ENCODE measurements around the gene SULT1C3.

SULT1C3 gene

GRCh38 chr2:108220191-108220590 is 19.6 kb upstream of the SULT1C3 start:
- no peak for ATAC-seq
- TF ChIP-seq OSR1 (CRISPR knock-in tag; IDR thresholded peaks at IDR 0.05), result no peak
- no peak for TF ChIP-seq PPARA (CRISPR knock-in tag; IDR thresholded peaks at IDR 0.05; ENCODE audit: borderline replicate concordance)
- no peak for TF ChIP-seq ZNF70 (CRISPR knock-in tag; IDR thresholded peaks at IDR 0.05)
- no peak for TF ChIP-seq ZNF565 (CRISPR knock-in tag; conservative IDR thresholded peaks at IDR 0.05; ENCODE audit: low read depth)
- TF ChIP-seq BACH2 (CRISPR knock-in tag; IDR thresholded peaks at IDR 0.05; ENCODE audit: borderline replicate concordance), result no peak

DNA sequence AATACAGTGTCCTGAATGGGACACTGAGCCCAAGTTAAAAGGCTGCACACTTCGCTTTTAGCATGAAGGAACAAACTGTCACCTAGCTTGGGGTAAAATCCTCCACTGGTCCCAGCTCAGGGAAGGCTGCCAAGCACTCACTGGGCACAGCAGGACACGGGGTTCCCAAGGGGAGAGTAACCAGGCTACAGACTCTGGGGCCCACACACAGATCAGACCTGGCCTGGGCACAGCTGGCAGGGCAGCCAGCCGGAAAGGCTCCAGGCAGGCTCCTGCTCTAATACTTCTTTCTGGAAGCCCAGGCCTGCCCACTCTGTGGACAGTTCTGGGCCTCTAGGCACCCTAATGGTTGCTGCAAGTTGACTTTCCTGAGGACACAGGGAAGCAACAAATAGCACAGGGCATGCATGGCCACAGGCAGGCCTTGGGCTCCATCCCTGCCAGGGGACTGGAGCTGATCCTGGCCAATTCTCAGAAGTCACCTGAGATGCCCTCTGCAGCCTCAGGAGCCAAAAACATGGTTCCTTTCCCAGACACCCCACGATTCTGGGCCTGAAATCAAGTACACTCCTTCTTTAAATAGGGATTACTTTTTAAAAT is 18.7 kb upstream of the SULT1C3 start:
- TF ChIP-seq ZNF70 (CRISPR knock-in tag; IDR thresholded peaks at IDR 0.05), result no peak
- TF ChIP-seq TCF4 (CRISPR knock-in tag; IDR thresholded peaks at IDR 0.05; ENCODE audit: borderline replicate concordance), result no peak
- no peak for TF ChIP-seq ZNF8 (CRISPR knock-in tag; IDR thresholded peaks at IDR 0.05)
- TF ChIP-seq SNAI2 (CRISPR knock-in tag; IDR thresholded peaks at IDR 0.05), result no peak
- no peak for TF ChIP-seq ISL1 (CRISPR knock-in tag; IDR thresholded peaks at IDR 0.05)
- TF ChIP-seq, protein P1, sequence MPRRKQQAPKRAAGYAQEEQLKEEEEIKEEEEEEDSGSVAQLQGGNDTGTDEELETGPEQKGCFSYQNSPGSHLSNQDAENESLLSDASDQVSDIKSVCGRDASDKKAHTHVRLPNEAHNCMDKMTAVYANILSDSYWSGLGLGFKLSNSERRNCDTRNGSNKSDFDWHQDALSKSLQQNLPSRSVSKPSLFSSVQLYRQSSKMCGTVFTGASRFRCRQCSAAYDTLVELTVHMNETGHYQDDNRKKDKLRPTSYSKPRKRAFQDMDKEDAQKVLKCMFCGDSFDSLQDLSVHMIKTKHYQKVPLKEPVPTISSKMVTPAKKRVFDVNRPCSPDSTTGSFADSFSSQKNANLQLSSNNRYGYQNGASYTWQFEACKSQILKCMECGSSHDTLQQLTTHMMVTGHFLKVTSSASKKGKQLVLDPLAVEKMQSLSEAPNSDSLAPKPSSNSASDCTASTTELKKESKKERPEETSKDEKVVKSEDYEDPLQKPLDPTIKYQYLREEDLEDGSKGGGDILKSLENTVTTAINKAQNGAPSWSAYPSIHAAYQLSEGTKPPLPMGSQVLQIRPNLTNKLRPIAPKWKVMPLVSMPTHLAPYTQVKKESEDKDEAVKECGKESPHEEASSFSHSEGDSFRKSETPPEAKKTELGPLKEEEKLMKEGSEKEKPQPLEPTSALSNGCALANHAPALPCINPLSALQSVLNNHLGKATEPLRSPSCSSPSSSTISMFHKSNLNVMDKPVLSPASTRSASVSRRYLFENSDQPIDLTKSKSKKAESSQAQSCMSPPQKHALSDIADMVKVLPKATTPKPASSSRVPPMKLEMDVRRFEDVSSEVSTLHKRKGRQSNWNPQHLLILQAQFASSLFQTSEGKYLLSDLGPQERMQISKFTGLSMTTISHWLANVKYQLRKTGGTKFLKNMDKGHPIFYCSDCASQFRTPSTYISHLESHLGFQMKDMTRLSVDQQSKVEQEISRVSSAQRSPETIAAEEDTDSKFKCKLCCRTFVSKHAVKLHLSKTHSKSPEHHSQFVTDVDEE (CRISPR knock-in tag; IDR thresholded peaks at IDR 0.05), result no peak
- no peak for TF ChIP-seq PPARA (CRISPR knock-in tag; IDR thresholded peaks at IDR 0.05; ENCODE audit: borderline replicate concordance)
- no peak for TF ChIP-seq ESRRG (CRISPR knock-in tag; IDR thresholded peaks at IDR 0.05)
- no peak for TF ChIP-seq ARNTL (CRISPR knock-in tag; IDR thresholded peaks at IDR 0.05; ENCODE audit: borderline replicate concordance, low read depth)
- no peak for TF ChIP-seq OSR1 (CRISPR knock-in tag; IDR thresholded peaks at IDR 0.05)
- TF ChIP-seq ZFP30 (CRISPR knock-in tag; IDR thresholded peaks at IDR 0.05), result no peak
- TF ChIP-seq GLIS3 (CRISPR knock-in tag; IDR thresholded peaks at IDR 0.05), result no peak
- no peak for TF ChIP-seq ZFP3 (CRISPR knock-in tag; IDR thresholded peaks at IDR 0.05)
- TF ChIP-seq RARB (CRISPR knock-in tag; IDR thresholded peaks at IDR 0.05), result no peak
- TF ChIP-seq BACH2 (CRISPR knock-in tag; IDR thresholded peaks at IDR 0.05; ENCODE audit: borderline replicate concordance), result no peak
- TF ChIP-seq ZC3H10 (CRISPR knock-in tag; IDR thresholded peaks at IDR 0.05), result no peak
- ATAC-seq, result no peak

DNA sequence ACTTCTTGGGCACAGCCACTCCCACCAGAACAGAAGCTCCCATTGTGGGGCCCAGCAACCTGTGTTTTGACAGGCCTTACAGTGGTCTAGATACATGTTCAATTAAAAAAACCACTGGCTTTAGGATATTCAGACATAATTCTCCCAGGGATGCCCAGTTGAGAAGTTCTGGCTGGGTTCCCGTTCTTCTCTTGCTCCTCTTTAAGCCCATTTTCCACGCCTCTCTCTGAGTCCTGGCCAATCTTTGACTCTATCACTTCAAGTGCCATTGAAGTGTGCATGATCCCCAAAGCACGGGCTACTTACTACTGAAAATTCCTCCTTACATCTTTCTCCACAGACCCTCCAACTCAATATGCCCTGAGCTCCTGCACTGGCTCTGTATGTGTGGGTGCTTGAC is 17.5 kb upstream of the SULT1C3 start:
- ATAC-seq, result no peak
- TF ChIP-seq ESRRG (CRISPR knock-in tag; IDR thresholded peaks at IDR 0.05), result no peak
- no peak for TF ChIP-seq CSDC2 (CRISPR knock-in tag; IDR thresholded peaks at IDR 0.05)
- TF ChIP-seq RARB (CRISPR knock-in tag; IDR thresholded peaks at IDR 0.05), result no peak
- no peak for TF ChIP-seq BACH2 (CRISPR knock-in tag; IDR thresholded peaks at IDR 0.05; ENCODE audit: borderline replicate concordance)
- no peak for TF ChIP-seq SNAI2 (CRISPR knock-in tag; IDR thresholded peaks at IDR 0.05)
- TF ChIP-seq, protein P2, sequence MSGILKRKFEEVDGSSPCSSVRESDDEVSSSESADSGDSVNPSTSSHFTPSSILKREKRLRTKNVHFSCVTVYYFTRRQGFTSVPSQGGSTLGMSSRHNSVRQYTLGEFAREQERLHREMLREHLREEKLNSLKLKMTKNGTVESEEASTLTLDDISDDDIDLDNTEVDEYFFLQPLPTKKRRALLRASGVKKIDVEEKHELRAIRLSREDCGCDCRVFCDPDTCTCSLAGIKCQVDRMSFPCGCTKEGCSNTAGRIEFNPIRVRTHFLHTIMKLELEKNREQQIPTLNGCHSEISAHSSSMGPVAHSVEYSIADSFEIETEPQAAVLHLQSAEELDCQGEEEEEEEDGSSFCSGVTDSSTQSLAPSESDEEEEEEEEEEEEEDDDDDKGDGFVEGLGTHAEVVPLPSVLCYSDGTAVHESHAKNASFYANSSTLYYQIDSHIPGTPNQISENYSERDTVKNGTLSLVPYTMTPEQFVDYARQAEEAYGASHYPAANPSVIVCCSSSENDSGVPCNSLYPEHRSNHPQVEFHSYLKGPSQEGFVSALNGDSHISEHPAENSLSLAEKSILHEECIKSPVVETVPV (CRISPR knock-in tag; IDR thresholded peaks at IDR 0.05), result no peak
- TF ChIP-seq ZFP3 (CRISPR knock-in tag; IDR thresholded peaks at IDR 0.05), result no peak
- no peak for TF ChIP-seq CREB5 (CRISPR knock-in tag; IDR thresholded peaks at IDR 0.05; ENCODE audit: low read depth)
- TF ChIP-seq ZC3H10 (CRISPR knock-in tag; IDR thresholded peaks at IDR 0.05), result no peak
- no peak for TF ChIP-seq GLIS3 (CRISPR knock-in tag; IDR thresholded peaks at IDR 0.05)
- TF ChIP-seq PPARA (CRISPR knock-in tag; IDR thresholded peaks at IDR 0.05; ENCODE audit: borderline replicate concordance), result no peak
- TF ChIP-seq ZNF8 (CRISPR knock-in tag; IDR thresholded peaks at IDR 0.05), result no peak
- no peak for TF ChIP-seq ISL1 (CRISPR knock-in tag; IDR thresholded peaks at IDR 0.05)

DNA sequence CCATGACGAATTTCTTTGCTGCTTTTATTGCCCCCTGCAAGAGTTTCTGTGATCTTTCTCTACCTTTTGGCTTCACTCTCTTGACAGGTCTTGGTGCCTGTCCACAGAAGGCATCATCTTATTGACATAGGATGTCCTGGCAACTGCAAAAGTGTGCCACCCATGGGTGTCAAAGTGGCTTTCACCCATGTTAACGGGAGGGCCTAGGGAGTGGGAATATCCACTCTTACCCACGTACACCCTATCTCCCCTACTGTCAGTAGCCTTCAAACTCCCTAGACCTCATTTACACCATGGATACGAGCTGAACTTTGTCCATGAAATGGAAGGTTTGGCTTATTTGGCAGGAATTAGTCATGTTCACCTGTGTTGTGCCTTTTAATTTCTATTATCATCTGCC is 16.2 kb upstream of the SULT1C3 start:
- ATAC-seq, result no peak
- TF ChIP-seq, protein P3, sequence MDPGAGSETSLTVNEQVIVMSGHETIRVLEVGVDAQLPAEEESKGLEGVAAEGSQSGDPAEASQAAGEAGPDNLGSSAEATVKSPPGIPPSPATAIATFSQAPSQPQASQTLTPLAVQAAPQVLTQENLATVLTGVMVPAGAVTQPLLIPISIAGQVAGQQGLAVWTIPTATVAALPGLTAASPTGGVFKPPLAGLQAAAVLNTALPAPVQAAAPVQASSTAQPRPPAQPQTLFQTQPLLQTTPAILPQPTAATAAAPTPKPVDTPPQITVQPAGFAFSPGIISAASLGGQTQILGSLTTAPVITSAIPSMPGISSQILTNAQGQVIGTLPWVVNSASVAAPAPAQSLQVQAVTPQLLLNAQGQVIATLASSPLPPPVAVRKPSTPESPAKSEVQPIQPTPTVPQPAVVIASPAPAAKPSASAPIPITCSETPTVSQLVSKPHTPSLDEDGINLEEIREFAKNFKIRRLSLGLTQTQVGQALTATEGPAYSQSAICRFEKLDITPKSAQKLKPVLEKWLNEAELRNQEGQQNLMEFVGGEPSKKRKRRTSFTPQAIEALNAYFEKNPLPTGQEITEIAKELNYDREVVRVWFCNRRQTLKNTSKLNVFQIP (CRISPR knock-in tag; IDR thresholded peaks at IDR 0.05; ENCODE audit: borderline replicate concordance, low read depth), result no peak

Measured in SK-N-SH treated with all-trans-retinoic acid at 6 μM for 48 hours (cell line).